Mucosa of stomach (tissue), 1 donor: ENCODE measurements around the gene PNLIPRP1.
A peak's percentile ranks its signal among the peaks of the same experiment; 100 is the strongest.

Experiments
- H3K27me3 ChIP-seq: one replicate; pipeline ENCODE4 v1.7.0; 2013; ENCODE audit warnings: mild to moderate bottlenecking, low read length; ENCODE audit not compliant: control insufficient read depth, insufficient read depth
- H3K36me3 ChIP-seq: one replicate; pipeline ENCODE4 v1.7.0; 2013; ENCODE audit warnings: low read length; ENCODE audit not compliant: control insufficient read depth, insufficient read depth
- H3K4me1 ChIP-seq: one replicate; pipeline ENCODE4 v1.7.0; 2013; ENCODE audit warnings: mild to moderate bottlenecking, low read length; ENCODE audit not compliant: control insufficient read depth, insufficient read depth
- H3K4me3 ChIP-seq: one replicate; pipeline ENCODE4 v1.7.0; 2013; ENCODE audit warnings: low read length
- H3K9ac ChIP-seq: one replicate; pipeline ENCODE4 v1.7.0; 2013; ENCODE audit warnings: mild to moderate bottlenecking, low read length, moderate library complexity
- H3K9me3 ChIP-seq: one replicate; pipeline ENCODE4 v1.7.0; 2013; ENCODE audit warnings: mild to moderate bottlenecking, low read length, moderate library complexity; ENCODE audit not compliant: control insufficient read depth
- donor health status: Pancreatic carcinoma.

PNLIPRP1 gene

DNA sequence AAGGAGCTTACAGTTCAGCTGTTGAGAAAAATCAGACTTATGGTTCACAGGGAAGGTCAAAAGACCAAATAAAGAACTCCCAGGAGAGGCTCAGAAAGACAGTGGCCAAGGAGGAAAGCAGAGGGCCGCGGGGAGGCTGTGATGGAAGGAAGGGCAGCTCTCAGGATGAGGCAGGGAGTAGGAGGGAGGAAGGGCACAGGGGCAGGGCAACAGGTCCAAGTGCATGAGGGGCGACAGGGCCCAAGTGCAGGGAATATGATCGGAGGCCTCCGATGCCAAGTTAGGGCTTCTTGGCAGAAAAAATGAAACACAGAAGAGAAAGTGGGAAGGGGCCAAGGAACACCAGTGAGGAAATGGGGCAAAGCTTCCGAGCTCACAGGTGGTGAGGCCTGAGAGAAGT is 16.6 kb downstream of the PNLIPRP1 start:
- H3K36me3 ChIP-seq = no peaks in the 10 kb centered on the region
- H3K4me1 ChIP-seq = peaks cover 6% of the 10 kb centered on the region
- peaks cover 4% of the 10 kb centered on the region for H3K27me3 ChIP-seq
- H3K4me3 ChIP-seq = no peak overlapping the region
- H3K9me3 ChIP-seq = no peaks in the 10 kb centered on the region
- H3K9ac ChIP-seq = no peak overlapping the region

DNA sequence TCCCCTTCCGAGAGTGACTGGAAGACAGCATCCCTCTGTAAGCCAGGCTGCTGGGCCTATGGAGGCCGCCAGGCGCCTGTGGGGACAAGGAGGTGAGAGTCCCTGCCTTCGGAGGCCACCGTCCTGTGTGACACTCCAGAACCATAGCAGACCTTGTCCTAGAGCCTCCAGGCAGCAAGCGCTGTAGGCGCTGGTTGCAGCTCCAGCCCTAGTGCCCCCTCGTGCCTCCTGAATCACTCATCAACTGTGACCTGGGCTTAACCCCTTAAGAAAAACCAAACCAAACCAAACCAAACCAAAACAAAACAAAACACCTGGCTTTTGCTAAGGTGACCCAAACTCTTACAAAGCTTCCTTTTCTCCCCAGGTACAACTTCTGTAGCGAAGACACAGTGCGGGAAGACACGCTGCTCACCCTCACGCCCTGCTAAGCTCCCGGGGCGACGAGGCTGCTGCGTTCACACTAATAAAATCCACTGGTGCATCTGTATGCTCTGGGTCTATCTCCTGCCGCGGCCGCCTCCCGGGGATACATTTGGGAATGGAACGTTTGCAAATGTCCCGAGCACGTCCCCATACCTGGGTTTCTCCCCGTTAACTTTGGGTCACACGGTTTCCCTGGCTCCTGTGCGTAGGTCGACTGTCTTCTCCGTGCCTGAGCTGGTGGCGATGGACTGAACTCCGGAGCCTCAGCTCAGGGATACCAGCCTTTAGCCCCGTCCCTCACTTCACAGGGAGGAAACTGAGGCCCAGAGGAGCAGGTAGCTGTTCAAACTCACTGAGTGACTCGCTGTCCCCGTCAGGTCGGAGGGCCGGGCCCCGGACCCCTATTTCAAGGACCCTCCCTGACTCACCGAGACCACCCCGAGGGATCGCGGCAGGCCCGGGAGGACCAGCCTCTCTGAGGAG is 18.2 kb downstream of the PNLIPRP1 start:
- no peaks in the 10 kb centered on the region for H3K36me3 ChIP-seq
- peaks cover 4% of the 10 kb centered on the region for H3K27me3 ChIP-seq
- peak overlapping the region; percentile 78 for H3K9ac ChIP-seq
- H3K4me1 ChIP-seq = peaks cover 6% of the 10 kb centered on the region
- no peaks in the 10 kb centered on the region for H3K9me3 ChIP-seq
- H3K4me3 ChIP-seq = peak overlapping the region; percentile 63

DNA sequence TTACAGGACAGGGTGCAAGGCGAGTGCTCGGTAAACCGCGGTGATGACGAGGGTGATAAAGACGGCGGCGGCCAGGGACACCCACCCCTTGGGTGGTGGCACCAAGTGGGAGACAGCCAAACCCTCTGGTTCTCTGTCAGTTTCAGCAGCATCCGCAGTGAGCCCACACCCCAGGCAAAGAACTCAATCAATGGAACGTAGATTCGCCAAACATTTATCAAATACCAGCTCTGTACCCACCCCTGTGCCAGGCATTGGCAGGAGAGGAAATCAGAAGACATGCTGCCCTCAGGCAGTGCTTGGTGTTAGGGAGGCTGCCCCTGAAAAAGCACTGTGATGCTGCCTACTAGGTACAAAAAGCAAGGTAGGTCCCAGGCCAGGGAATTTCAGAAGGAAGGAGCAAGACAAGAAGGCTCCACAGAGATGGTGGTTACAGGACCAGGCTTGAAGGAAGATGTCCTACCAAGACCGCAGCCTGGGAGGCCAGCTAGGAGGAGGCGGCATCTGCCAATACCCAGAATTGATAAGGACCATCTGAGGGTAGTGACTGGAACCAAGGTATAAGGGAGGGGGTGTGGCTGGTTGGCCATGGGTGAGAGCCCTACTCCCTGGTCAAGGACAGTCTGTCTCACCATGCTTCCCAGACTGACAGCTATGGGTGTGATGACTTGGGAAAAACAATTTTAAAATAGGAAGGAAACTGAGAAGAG is 19.8 kb downstream of the PNLIPRP1 start:
- Histone ChIP-seq H3K9ac (no peak overlapping the region), H3K4me3 (no peak overlapping the region), H3K36me3 (no peaks in the 10 kb centered on the region), H3K9me3 (no peaks in the 10 kb centered on the region), H3K27me3 (peaks cover 4% of the 10 kb centered on the region), H3K4me1 (peaks cover 6% of the 10 kb centered on the region)

DNA sequence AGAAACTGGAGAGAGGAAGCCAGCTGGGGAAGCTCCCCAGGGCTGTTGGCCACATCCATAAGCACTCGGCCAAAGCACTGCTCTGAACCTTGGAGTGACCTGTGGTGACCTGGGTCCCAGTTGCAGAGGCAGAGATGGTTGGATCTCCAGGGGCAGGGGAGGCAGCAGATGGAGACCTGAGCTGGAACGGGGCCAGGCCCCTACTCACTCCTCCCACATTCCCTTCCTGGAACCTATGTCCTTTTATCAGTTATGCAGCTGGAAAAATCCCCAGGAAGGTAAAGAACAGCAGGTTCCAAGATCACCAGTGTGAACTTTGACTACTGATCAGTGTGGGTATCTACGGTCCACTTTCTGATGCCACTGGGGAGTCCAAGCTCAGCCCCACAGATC is 20.4 kb downstream of the PNLIPRP1 start:
- H3K9ac ChIP-seq = no peak overlapping the region
- peaks cover 6% of the 10 kb centered on the region for H3K4me1 ChIP-seq
- no peaks in the 10 kb centered on the region for H3K9me3 ChIP-seq
- peaks cover 4% of the 10 kb centered on the region for H3K27me3 ChIP-seq
- H3K36me3 ChIP-seq = no peaks in the 10 kb centered on the region
- H3K4me3 ChIP-seq = no peak overlapping the region

DNA sequence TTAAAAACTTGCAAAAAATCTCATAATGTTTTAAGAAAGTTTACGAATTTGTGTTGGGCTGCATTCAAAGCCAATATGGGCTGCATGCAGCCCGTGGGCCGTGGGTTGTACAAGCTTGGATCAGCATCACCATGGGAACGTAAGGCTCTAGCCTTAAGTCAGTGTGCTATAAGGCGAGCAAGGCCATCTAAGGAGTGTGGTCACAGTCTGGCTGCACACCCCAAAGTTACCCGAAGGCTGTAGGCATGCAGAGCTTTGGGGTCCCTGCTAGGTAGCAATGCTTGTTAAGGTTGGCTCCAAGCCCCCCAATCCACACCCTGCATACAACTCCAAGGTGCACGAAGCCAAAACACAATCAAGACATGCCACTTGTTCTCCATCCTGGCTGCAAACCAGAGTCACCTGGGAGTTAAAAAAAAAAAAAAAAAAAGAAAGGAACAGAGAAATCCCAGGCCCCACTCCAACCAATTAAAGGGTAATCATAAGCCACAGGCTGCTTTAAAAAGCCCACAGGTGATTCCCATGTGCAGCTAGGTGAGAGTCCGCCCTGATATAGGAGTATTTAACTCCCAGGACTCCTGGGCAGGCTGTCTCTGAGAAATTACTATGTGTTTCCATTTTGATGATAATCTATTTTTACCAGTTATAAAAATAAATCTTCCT is 21.5 kb downstream of the PNLIPRP1 start:
- H3K4me1 ChIP-seq = peaks cover 6% of the 10 kb centered on the region
- H3K9me3 ChIP-seq = no peaks in the 10 kb centered on the region
- H3K9ac ChIP-seq = no peak overlapping the region
- no peaks in the 10 kb centered on the region for H3K36me3 ChIP-seq
- H3K4me3 ChIP-seq = no peak overlapping the region
- peaks cover 4% of the 10 kb centered on the region for H3K27me3 ChIP-seq

DNA sequence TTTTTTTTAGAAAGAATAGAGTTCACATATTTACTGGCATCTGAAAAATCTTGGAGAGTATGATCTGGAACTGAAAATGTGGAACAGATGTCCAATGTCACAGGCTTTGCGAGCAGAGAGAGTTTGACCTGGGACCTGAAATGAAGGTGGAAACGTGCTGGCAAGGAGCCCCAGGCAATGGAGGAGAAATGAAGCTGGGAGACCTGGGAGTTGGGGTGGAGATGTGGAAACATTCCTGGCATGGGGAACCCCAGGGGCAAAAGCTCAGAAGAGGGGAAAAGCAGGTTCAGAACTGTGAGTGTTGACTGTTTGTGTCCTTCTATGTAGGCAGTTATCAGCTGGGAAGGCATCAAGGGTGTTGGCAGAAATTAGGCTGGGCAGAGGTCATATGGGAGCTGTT is 22.7 kb downstream of the PNLIPRP1 start:
- peaks cover 2% of the 10 kb centered on the region for H3K27me3 ChIP-seq
- H3K4me1 ChIP-seq = peaks cover 6% of the 10 kb centered on the region
- H3K36me3 ChIP-seq = no peaks in the 10 kb centered on the region
- H3K4me3 ChIP-seq = no peak overlapping the region
- no peak overlapping the region for H3K9ac ChIP-seq
- no peaks in the 10 kb centered on the region for H3K9me3 ChIP-seq

DNA sequence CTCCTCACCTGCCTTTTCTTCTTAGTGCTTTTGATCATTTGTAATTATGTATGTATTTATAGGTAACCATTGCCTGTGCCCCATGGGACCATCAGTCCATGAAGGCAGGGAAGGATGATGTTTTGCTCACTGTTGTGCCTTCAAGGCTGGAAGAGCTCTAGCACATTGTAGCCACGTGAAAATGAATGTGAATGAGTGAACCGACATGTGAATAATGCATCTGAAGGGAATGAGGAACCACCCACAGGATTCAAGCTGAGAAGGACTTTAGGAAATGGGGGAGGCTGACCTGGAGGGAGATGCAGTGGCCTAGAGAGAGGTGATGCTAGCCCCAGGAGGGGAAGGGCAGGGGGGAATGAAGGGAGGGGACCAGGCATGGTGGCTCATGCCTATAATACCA is 24.0 kb downstream of the PNLIPRP1 start:
- no peaks in the 10 kb centered on the region for H3K9me3 ChIP-seq
- H3K27me3 ChIP-seq = no peaks in the 10 kb centered on the region
- H3K4me1 ChIP-seq = no peaks in the 10 kb centered on the region
- H3K9ac ChIP-seq = no peak overlapping the region
- H3K36me3 ChIP-seq = no peaks in the 10 kb centered on the region
- H3K4me3 ChIP-seq = no peak overlapping the region

DNA sequence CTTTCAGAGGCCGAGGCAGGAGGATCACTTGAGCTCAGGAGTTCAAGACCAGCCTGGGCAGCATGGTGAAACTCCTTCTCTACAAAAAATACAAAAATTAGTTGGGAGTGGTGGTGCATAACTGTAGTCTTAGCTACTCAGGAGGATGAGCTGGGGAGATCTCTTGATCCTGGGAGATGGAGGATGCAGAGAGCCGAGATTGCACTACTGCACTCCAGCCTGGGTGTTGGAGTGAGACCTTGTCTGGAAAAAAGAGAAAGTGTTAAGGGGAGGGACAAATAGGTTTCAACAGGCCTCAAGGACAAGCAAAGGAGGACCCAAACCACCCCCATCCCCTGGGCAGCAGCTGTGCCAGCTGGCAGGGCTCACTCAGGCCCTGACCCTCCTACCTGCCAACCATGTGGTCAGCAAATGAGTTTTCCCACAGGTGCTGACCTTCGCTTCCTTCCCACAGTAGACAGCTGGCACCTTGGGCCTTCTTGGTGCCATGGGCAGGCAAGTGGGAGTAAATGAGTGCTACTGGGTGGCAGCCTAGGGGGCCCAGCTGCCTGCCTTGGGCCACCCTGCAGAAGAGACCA is 24.5 kb downstream of the PNLIPRP1 start:
- Histone ChIP-seq H3K9me3 (no peaks in the 10 kb centered on the region), H3K9ac (no peak overlapping the region), H3K27me3 (no peaks in the 10 kb centered on the region), H3K4me1 (peaks cover 3% of the 10 kb centered on the region), H3K36me3 (no peaks in the 10 kb centered on the region), H3K4me3 (no peak overlapping the region)

DNA sequence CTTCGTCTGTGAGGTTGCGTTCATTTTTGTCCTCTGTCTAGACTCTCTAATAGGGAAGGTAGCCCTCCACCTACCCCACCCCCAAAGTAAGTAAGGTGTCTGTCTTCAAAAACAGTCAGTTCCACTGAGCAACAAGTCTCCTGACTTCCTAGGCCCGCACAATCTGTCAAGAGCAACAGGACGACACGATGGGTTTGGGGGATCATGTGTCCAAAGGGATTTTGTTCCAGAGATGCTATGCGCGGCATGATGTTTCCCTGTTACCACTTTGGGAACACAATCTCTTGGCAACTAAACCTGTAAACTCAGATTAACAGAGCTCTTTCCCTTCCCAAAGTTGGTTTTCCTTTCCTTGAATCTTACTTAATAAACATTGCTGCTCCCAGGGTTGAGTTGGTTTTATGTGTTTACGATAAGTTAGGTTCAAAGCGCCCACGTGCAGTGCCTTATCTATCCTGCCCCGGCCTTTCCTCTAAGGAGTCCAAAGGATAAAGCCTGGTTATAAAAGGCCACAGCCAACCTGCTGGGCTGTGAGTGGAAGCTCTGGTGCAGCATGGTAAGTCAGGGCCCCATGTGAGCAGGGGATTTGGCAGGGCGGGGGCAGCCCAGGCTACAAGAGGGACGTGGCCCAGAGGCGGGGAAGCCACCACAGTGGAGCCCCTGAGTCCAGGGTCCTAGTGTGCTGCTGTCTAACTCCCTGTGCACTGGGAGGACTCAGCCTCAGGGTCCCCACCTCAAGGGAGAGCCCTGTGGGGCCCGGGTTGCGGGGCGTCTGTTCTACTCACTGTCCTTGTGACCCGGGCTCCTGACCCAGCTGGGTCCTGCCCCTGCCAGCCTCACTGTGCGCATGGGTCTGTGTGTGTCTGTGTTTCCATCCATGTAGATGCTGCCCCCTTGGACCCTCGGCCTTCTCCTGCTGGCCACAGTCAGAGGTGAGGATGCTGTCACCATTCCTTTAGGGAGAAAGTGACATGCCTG is 30.0 kb downstream of the PNLIPRP1 start, which contains the start of gene PNLIPRP2:
PNLIPRP2 (plus strand) TSS at position 531 of the 978 bp plus-strand sequence.
- H3K4me1 ChIP-seq = peaks cover 23% of the 10 kb centered on the region
- H3K36me3 ChIP-seq = no peaks in the 10 kb centered on the region
- H3K9me3 ChIP-seq = no peaks in the 10 kb centered on the region
- H3K9ac ChIP-seq = no peak within 1 kb of the TSS
- peaks cover 2% of the 10 kb centered on the region for H3K27me3 ChIP-seq
- H3K4me3 ChIP-seq = no peak within 1 kb of the TSS

DNA sequence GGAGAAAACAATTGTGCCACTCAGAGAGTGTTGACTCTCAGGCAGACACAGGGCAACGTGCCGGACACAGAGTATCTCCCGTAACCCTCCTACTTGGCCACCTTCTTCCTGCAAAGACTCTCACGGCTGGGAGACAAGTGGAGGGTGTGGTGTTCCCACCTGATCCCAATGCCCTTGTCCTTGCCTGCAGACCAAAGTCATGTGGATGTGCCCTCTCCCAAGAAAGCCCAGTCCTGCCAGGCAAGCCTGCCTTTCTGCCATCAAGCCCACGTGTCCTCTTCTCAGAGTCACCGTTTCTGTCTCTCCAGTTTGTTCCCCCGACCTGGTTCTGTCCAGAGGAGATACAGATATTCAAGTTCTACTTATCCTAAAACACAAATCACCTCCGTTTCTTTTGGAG is 30.7 kb downstream of the PNLIPRP1 start:
- H3K36me3 ChIP-seq = no peaks in the 10 kb centered on the region
- no peak overlapping the region for H3K9ac ChIP-seq
- H3K9me3 ChIP-seq = no peaks in the 10 kb centered on the region
- H3K4me3 ChIP-seq = no peak overlapping the region
- H3K27me3 ChIP-seq = peaks cover 9% of the 10 kb centered on the region
- H3K4me1 ChIP-seq = peaks cover 23% of the 10 kb centered on the region
